Neuronal stem cell (in vitro differentiated cells): ENCODE results near the gene EPHA4.
A peak's percentile ranks its signal among the peaks of the same experiment; 100 is the strongest.

Experiments
- DNase-seq: peaks from one replicate; pipeline ENCODE4 v3.0.0-alpha.2; 2013; ENCODE audit warnings: low spot score
- H2AFZ ChIP-seq: one replicate; pipeline ENCODE4 v1.6.1; 2013; ENCODE audit warnings: mild to moderate bottlenecking, low read length, inconsistent platforms
- H2AK5ac ChIP-seq: 2 replicates; pipeline ENCODE4 v1.6.1; 2013; ENCODE audit warnings: low read depth, mild to moderate bottlenecking, inconsistent platforms, low read length, moderate library complexity, mixed read lengths
- H2BK120ac ChIP-seq: 2 replicates; pipeline ENCODE4 v1.6.1; 2013; ENCODE audit warnings: low read depth, mild to moderate bottlenecking, inconsistent platforms, low read length, moderate library complexity, mixed read lengths
- H2BK12ac ChIP-seq: one replicate; pipeline ENCODE4 v1.6.1; 2013; ENCODE audit warnings: low read length, inconsistent platforms
- H2BK15ac ChIP-seq: 2 replicates; pipeline ENCODE4 v1.6.1; 2013; ENCODE audit warnings: mild to moderate bottlenecking, low read length, inconsistent platforms, mixed read lengths
- H2BK5ac ChIP-seq: one replicate; pipeline ENCODE4 v1.6.1; 2013; ENCODE audit warnings: inconsistent platforms, mild to moderate bottlenecking, low read length, moderate library complexity
- H3K14ac ChIP-seq: one replicate; pipeline ENCODE4 v1.6.1; 2013; ENCODE audit warnings: low read length, inconsistent platforms
- H3K18ac ChIP-seq: 2 replicates; pipeline ENCODE4 v1.6.1; 2013; ENCODE audit warnings: low read length, inconsistent platforms
- H3K23ac ChIP-seq: 2 replicates; pipeline ENCODE4 v1.6.1; 2013; ENCODE audit warnings: low read depth, mild to moderate bottlenecking, mixed read lengths, low read length, inconsistent platforms; ENCODE audit not compliant: poor library complexity
- H3K27ac ChIP-seq: replicated peaks from 3 replicates; pipeline ENCODE4 v1.5.1; 2013; ENCODE audit warnings: low read length, inconsistent platforms
- H3K27me3 ChIP-seq, 3 experiments: 2 replicates each; pipeline ENCODE4 v1.6.1; 2013; ENCODE audit warnings: low read length in 3 of 3, mild to moderate bottlenecking in 2 of 3, inconsistent platforms in 1 of 3, low read depth in 1 of 3, mixed read lengths in 1 of 3, moderate library complexity in 1 of 3; ENCODE audit not compliant: control insufficient read depth in 3 of 3, insufficient read depth in 3 of 3
- H3K36me3 ChIP-seq, 2 donors: replicated peaks in 1 of 2; 2 replicates each; pipeline ENCODE4 v1.6.1; 2013; ENCODE audit warnings: low read length in 2 of 2; ENCODE audit not compliant: control insufficient read depth in 2 of 2, insufficient read depth in 2 of 2
- H3K4ac ChIP-seq: 2 replicates; pipeline ENCODE4 v1.6.1; 2013; ENCODE audit warnings: inconsistent platforms, mild to moderate bottlenecking, low read length, moderate library complexity
- H3K4me1 ChIP-seq, 2 donors: 1 replicate in 1 of 2; 2 replicates in 1 of 2; pipeline ENCODE4 v1.6.1; 2013; ENCODE audit warnings: low read length in 2 of 2, low read depth in 1 of 2; ENCODE audit not compliant: control insufficient read depth in 2 of 2, insufficient read depth in 1 of 2
- H3K4me2 ChIP-seq: one replicate; pipeline ENCODE4 v1.6.1; 2013; ENCODE audit warnings: mild to moderate bottlenecking, low read length, inconsistent platforms; ENCODE audit not compliant: insufficient read depth, poor library complexity, severe bottlenecking
- H3K4me3 ChIP-seq, 2 donors: 2 replicates each; pipeline ENCODE4 v1.5.1; 2013; ENCODE audit warnings: low read length in 2 of 2, mild to moderate bottlenecking in 2 of 2, inconsistent platforms in 1 of 2, moderate library complexity in 1 of 2
- H3K79me1 ChIP-seq: one replicate; pipeline ENCODE4 v1.6.1; 2013; ENCODE audit warnings: low read depth, mild to moderate bottlenecking, inconsistent platforms, low read length, moderate library complexity
- H3K9ac ChIP-seq: one replicate; pipeline ENCODE4 v1.6.1; 2013; ENCODE audit warnings: mild to moderate bottlenecking, low read depth, low read length, inconsistent platforms; ENCODE audit not compliant: poor library complexity
- H3K9me3 ChIP-seq, 2 donors: replicated peaks in 1 of 2; 2 replicates each; pipeline versions ENCODE3 to v1.6.1; 2013; ENCODE audit warnings: low read length in 2 of 2, mild to moderate bottlenecking in 2 of 2, inconsistent platforms in 1 of 2, low read depth in 1 of 2, mixed read lengths in 1 of 2, moderate library complexity in 1 of 2; ENCODE audit not compliant: control insufficient read depth in 2 of 2, insufficient read depth in 1 of 2
- H4K8ac ChIP-seq: one replicate; pipeline ENCODE4 v1.6.1; 2013; ENCODE audit warnings: low read depth, mild to moderate bottlenecking, inconsistent platforms, low read length, moderate library complexity
- H4K91ac ChIP-seq: one replicate; pipeline ENCODE4 v1.6.1; 2013; ENCODE audit warnings: low read length, low read depth, mild to moderate bottlenecking, inconsistent platforms; ENCODE audit not compliant: poor library complexity
- WGBS, 2 donors: extraction: QIAGEN DNeasy Blood & Tissue Kit; methylation state at CpG; one replicate each; pipeline ENCODE4 v1.1.7; 2013; ENCODE audit warnings: missing lambda C conversion rate in 2 of 2, mixed read lengths in 1 of 2; ENCODE audit not compliant: insufficient read length in 2 of 2, insufficient replicate concordance in 1 of 2; ENCODE audit errors: extremely low coverage in 2 of 2; 5-methylcytosine and 5-hydroxymethylcytosine counted together

The EPHA4 gene

DNA sequence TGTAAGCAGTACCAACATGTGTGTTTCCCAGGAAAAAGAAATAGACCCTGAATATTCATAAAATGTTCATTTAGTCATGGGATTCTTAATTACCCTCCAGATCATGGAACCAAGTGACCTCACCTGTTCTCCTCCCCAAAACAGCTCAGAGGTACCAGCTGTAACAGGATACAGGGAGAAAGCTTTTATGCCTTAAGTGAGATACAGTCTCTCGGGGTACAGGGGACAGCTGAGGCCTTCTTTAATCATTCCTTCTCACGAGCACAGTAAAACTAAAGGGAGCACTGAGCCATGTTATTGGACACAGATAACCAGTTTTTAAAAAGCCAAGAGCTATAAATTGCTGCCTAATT is 16.6 kb downstream of the EPHA4 start:
- no peaks in the 10 kb centered on the region for H3K9me3 ChIP-seq
- H3K23ac ChIP-seq = no peak overlapping the region
- H3K14ac ChIP-seq = no peak overlapping the region
- no peaks in the 10 kb centered on the region for H3K79me1 ChIP-seq
- WGBS, 2 donors = no CpG with 5 or more reads among the region's 2 CpGs
- H2BK12ac ChIP-seq = no peak overlapping the region
- H2BK5ac ChIP-seq = no peak overlapping the region
- H3K27me3 ChIP-seq = no peaks in the 10 kb centered on the region
- no peak overlapping the region for H3K4ac ChIP-seq
- no peak overlapping the region for H2AFZ ChIP-seq
- no peak overlapping the region for H4K91ac ChIP-seq
- peak overlapping the region; percentile 43 for H3K27ac ChIP-seq
- H2BK15ac ChIP-seq = no peak overlapping the region
- no peak overlapping the region for H2BK120ac ChIP-seq
- no peak overlapping the region for H3K18ac ChIP-seq
- no peak for DNase-seq
- no peak overlapping the region for H4K8ac ChIP-seq
- H3K4me1 ChIP-seq = peaks cover 20 to 45% of the 10 kb centered on the region in 2 donors
- H3K9ac ChIP-seq = no peak overlapping the region
- H2AK5ac ChIP-seq = no peak overlapping the region
- H3K4me3 ChIP-seq = no peak overlapping the region
- H3K36me3 ChIP-seq = no peaks in the 10 kb centered on the region
- H3K4me2 ChIP-seq = no peak overlapping the region

DNA sequence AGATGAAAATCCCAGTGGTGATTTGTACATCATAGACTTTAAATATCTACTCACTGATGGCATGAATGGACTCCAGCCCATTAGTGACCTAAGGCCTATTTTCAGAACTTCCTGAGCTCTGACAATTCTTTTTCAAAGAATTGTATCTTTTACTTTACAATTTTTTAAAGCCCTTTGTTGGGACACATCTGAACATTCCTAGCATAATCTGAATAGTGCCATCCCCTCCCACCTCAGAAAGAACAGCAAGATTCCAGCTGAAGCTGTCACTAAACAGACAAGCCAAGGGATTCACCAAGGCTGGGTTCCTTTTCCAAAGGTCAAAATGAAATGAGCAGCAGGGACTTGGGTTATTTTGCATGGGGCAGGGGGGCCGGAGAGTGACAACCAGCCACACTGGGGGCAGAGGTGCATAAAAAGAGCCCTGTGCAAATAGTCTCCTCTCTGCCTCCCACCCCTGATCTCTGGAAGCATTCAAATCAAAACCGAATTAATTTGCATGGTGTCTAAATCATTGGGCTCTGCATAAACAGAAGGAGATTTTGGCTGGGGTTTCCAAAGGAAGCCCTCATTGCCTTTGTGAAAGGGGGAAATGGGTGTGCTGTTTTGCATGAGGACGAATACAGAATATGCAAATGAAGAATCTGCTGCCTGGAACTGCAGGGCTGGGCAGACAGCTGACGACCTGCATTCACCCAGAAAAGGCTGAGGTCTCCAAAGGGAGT is 17.2 kb downstream of the EPHA4 start:
- Histone ChIP-seq H3K4ac (no peak overlapping the region), H3K27ac (peak overlapping the region; percentile 43), H2BK120ac (no peak overlapping the region), H3K4me1 (peaks cover 18 to 45% of the 10 kb centered on the region in 2 donors), H3K9me3 (no peaks in the 10 kb centered on the region), H3K23ac (no peak overlapping the region), H3K79me1 (no peaks in the 10 kb centered on the region), H4K91ac (no peak overlapping the region), H2AFZ (no peak overlapping the region), H4K8ac (no peak overlapping the region), H2BK5ac (no peak overlapping the region), H3K36me3 (no peaks in the 10 kb centered on the region), H3K27me3 (no peaks in the 10 kb centered on the region), H3K4me3 (no peak overlapping the region), H3K4me2 (no peak overlapping the region), H2BK12ac (no peak overlapping the region), H3K9ac (no peak overlapping the region), H3K18ac (no peak overlapping the region), H2BK15ac (no peak overlapping the region), H3K14ac (no peak overlapping the region), H2AK5ac (no peak overlapping the region)
- no CpG with 5 or more reads among the region's 4 CpGs for WGBS, 2 donors
- peak; percentile 44 for DNase-seq

DNA sequence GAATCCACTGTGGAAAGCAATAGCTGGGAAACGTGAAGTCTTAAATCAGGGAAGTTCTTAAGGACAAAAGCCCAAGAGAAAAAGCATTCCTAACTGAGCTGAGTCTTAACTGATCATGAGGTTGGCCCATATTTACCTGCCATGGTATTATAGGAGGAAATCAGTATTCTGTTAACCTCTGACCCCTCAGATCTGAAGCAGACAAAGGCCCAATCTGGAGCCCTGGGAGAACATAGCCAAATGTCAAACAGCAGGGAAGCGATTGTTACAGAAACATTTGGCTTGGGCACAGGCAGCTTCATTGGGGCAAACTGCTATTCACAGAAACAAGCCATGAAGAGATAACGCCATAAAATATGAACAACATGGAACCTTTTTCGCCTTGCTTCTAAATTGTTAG is 18.8 kb downstream of the EPHA4 start:
- WGBS, 2 donors = no CpG with 5 or more reads among the region's 4 CpGs
- no peak overlapping the region for H2BK120ac ChIP-seq
- DNase-seq = peak; percentile 54
- H3K18ac ChIP-seq = no peak overlapping the region
- no peaks in the 10 kb centered on the region for H3K79me1 ChIP-seq
- no peak overlapping the region for H2BK12ac ChIP-seq
- H3K27ac ChIP-seq = peak overlapping the region; percentile 55
- no peak overlapping the region for H2AK5ac ChIP-seq
- no peak overlapping the region for H3K4me3 ChIP-seq
- peaks cover 0 to 4% of the 10 kb centered on the region in 2 donors for H3K36me3 ChIP-seq
- H4K91ac ChIP-seq = no peak overlapping the region
- H3K23ac ChIP-seq = no peak overlapping the region
- H3K9me3 ChIP-seq = peaks cover 0 to 3% of the 10 kb centered on the region in 2 donors
- H2AFZ ChIP-seq = no peak overlapping the region
- H3K27me3 ChIP-seq = no peaks in the 10 kb centered on the region
- H4K8ac ChIP-seq = no peak overlapping the region
- H3K4me2 ChIP-seq = peak overlapping the region; percentile 26
- H3K4ac ChIP-seq = no peak overlapping the region
- H2BK5ac ChIP-seq = no peak overlapping the region
- H2BK15ac ChIP-seq = no peak overlapping the region
- peaks cover 15 to 41% of the 10 kb centered on the region in 2 donors for H3K4me1 ChIP-seq
- H3K9ac ChIP-seq = no peak overlapping the region
- H3K14ac ChIP-seq = no peak overlapping the region

DNA sequence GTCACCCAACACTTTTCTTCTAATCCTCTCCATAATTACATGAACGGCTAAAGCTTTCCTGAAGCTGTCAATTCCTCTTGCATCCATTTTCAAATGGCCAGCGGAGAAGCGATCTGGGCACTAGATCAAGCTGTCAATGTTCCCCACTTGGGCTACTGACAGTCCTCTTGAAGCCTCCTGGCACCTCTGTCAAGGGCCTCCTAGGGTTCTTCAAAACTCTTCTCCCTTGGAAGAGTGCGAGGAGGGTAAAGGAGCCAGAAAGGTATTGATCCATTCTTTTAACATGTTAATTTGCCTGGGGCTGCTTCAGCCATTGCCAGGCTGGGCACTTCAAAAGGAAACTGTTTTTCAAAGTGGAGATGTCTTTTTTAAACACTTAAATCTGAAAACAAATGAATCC is 19.8 kb downstream of the EPHA4 start:
- no peak overlapping the region for H3K23ac ChIP-seq
- H3K18ac ChIP-seq = no peak overlapping the region
- H3K14ac ChIP-seq = no peak overlapping the region
- no peak overlapping the region for H4K91ac ChIP-seq
- no CpG with 5 or more reads among the region's 4 CpGs for WGBS, 2 donors
- H2AFZ ChIP-seq = peak overlapping the region; percentile 27
- H3K27me3 ChIP-seq = no peaks in the 10 kb centered on the region
- peaks cover 0 to 4% of the 10 kb centered on the region in 2 donors for H3K9me3 ChIP-seq
- H2BK12ac ChIP-seq = no peak overlapping the region
- no peak for DNase-seq
- H3K36me3 ChIP-seq = peaks cover 0 to 4% of the 10 kb centered on the region in 2 donors
- no peak overlapping the region for H2BK5ac ChIP-seq
- H3K4me1 ChIP-seq = peaks cover 16 to 41% of the 10 kb centered on the region in 2 donors
- no peak overlapping the region for H3K4me2 ChIP-seq
- H3K4ac ChIP-seq = no peak overlapping the region
- no peak overlapping the region for H2AK5ac ChIP-seq
- no peak overlapping the region for H2BK15ac ChIP-seq
- H3K4me3 ChIP-seq = no peak overlapping the region
- no peak overlapping the region for H4K8ac ChIP-seq
- no peaks in the 10 kb centered on the region for H3K79me1 ChIP-seq
- H3K27ac ChIP-seq = peak overlapping the region; percentile 46
- H3K9ac ChIP-seq = no peak overlapping the region
- no peak overlapping the region for H2BK120ac ChIP-seq
